Activated CD4-positive, alpha-beta memory T cell treated with anti-CD3 and anti-CD28 coated beads, Interleukin-2, amount 10 ng/mL, durations not matched to agents 7 days and 5 days (primary cell): Measurements from ENCODE around the gene SLC5A2. TPM values are rescaled to one million over a fixed set of nuclear protein-coding genes. Genes with fewer than 3 reads are reported as not detected.
A peak's percentile ranks its signal among the peaks of the same experiment; 100 is the strongest.
"Not testable (repeated sequence)": the region's sequence is repeated elsewhere in the genome, so short reads cannot be mapped to it uniquely, and the experiment has no call there.

Experiments
- CTCF ChIA-PET: fragments of 350-600 bp; sonication (Branson Sonifier 250); formaldehyde crosslinking; loops from one replicate; lab custom pipeline; 2021; ENCODE audit warnings: antibody characterized with exemption, inconsistent platforms; lab: Charles Lee
- POLR2A ChIA-PET: fragments of 350-600 bp; sonication (Branson Sonifier 250); formaldehyde crosslinking; loops from one replicate; lab custom pipeline; 2021; ENCODE audit warnings: antibody characterized with exemption; lab: Charles Lee
- DNase-seq: peaks from one replicate; pipeline ENCODE4 v3.0.0-alpha.2; 2020
- H3K27ac Mint-ChIP-seq: one replicate; pipeline ENCODE4 v1.8.0; 2021; ENCODE audit warnings: mild to moderate bottlenecking, mixed read lengths
- H3K27me3 Mint-ChIP-seq: one replicate; pipeline ENCODE4 v1.8.0; 2021; ENCODE audit warnings: mixed read lengths
- H3K36me3 Mint-ChIP-seq: one replicate; pipeline ENCODE4 v1.8.0; 2021; ENCODE audit warnings: low read depth, mixed read lengths
- H3K4me1 Mint-ChIP-seq: one replicate; pipeline ENCODE4 v1.8.0; 2021; ENCODE audit warnings: mixed read lengths
- H3K4me3 Mint-ChIP-seq: one replicate; pipeline ENCODE4 v1.8.0; 2021; ENCODE audit warnings: mild to moderate bottlenecking, mixed read lengths
- H3K9me3 Mint-ChIP-seq: one replicate; pipeline ENCODE4 v1.8.0; 2021; ENCODE audit warnings: mixed read lengths
- total RNA-seq, 2 experiments: library from RNA; stranded (reverse); gene quantifications; one replicate each; pipeline ENCODE4 v1.2.3, GENCODE V29; 2021

SLC5A2 gene
- total RNA-seq, 2 experiments from 2014 or later, result 0.25 to 0.30 TPM

DNA sequence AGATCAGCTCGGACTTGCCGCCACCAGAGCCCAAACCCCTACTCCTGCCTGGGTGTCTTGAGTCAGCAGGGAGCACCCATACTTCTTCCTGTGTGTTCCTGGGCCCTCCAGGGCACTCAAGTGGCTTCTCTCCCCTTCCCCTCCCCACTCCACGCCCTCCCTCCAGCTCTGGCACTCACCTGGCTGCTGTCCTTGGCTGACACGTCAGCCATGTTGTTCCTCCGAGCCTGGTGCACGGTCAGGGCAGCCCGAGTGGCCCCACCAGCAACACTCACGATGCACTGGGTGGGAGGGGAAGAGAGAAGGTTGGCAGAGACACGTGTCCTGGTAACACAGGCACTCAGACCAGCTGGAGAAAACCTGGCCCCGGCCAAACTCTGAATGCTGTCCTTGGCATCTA lies 13.7 kb downstream of the SLC5A2 start:
- H3K36me3 Mint-ChIP-seq, result peaks cover 17% of the 10 kb centered on the region
- H3K27me3 Mint-ChIP-seq, result no peaks in the 10 kb centered on the region
- no peaks in the 10 kb centered on the region for H3K4me1 Mint-ChIP-seq
- no peak overlapping the region for H3K4me3 Mint-ChIP-seq
- DNase-seq, result no peak
- no peaks in the 10 kb centered on the region for H3K9me3 Mint-ChIP-seq
- CTCF ChIA-PET, result no interaction called here
- no peak overlapping the region for H3K27ac Mint-ChIP-seq
- POLR2A ChIA-PET, result interaction anchor here (0.9 to 1.4 kb wide), 2 partner anchors 10 to 12 kb away, joined by 3 read pairs; partner anchors contain the start of gene RUSF1

DNA sequence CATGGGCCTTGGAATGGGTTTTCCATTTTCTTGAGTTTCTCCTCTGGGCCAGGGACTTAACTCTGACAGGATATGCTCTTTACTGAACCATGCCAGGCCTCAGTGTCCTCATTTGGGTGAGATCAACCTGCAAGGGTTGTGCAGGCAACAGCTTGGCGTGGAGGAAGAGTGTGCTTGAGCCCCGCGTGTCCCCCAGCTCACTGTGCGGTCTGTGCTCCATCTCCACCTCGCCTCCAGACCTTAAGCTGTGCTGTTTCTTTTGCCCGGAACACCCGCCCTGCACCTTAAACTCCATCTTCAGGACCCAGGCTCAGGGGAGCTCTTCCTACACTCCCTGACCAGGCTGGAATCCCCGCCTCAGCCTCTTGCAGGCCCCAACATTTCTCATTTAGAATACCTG lies 15.6 kb downstream of the SLC5A2 start:
- Mint-ChIP-seq H3K4me3 (no peak overlapping the region), H3K36me3 (peaks cover 18% of the 10 kb centered on the region), H3K4me1 (no peaks in the 10 kb centered on the region), H3K27ac (no peak overlapping the region), H3K9me3 (no peaks in the 10 kb centered on the region), H3K27me3 (no peaks in the 10 kb centered on the region)
- no peak for DNase-seq
- CTCF ChIA-PET, result no interaction called here
- POLR2A ChIA-PET, result no interaction called here

DNA sequence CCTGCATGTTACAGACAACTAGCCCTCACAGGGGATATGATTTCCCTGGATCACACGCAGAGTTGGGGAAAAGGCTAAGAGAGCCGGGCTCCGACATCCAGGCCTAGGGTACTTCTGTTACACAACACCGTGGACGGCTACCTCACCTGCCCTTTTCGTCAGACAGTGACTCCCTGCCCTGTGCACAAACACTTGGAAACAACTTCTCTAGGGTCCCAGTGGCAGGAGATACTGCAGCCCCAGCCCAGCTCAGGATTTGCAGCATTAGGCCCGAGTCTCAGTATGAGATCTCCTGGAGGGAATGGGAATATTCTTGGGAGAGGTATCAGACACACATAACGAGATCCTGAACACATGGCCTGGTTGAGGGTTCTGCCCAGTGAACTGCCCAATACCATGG lies 17.0 kb downstream of the SLC5A2 start:
- H3K4me3 Mint-ChIP-seq, result no peak overlapping the region
- ChIA-PET CTCF (no interaction called here), POLR2A (interaction anchor here (1.7 kb wide), 1 partner anchor 13 kb away, joined by 5 read pairs; no protein-coding TSS in a partner anchor)
- H3K27ac Mint-ChIP-seq, result no peak overlapping the region
- peaks cover 8% of the 10 kb centered on the region for H3K4me1 Mint-ChIP-seq
- H3K27me3 Mint-ChIP-seq, result no peaks in the 10 kb centered on the region
- H3K36me3 Mint-ChIP-seq, result peaks cover 17% of the 10 kb centered on the region
- H3K9me3 Mint-ChIP-seq, result no peaks in the 10 kb centered on the region
- no peak for DNase-seq

DNA sequence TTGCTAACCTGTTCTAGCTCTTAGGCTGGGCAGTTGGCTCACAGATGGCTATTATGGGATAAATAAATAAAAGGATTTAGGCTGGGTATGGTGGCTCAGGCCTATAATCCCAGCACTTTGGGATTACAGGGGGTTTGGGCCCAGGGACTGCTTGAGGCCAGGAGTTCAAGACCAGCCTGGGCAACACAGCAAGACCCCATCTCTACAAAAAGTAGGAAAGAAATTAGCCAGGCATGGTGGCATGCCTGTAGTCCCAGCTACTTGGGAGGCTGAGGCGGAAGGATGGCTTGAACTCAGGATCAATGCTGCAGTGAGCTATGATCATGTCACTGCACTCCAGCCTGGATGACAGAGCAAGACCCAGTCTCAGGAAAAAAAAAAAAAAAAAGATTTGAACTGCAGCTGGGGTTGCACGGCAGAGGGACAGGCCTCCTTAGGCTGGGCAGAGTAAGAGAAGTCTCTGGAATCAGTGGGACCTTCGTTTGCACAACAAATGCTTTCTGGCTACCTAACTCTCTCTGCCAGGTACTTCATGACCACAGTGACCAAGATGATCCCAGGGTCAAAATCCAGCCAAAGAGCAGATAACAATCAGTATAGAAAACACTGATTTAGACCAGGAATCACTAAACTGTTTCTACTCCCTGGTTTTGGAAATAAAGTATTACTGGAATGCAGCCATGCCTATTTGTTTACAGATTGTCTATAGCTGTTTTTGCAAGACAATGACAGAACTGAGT lies 18.5 kb downstream of the SLC5A2 start:
- peaks cover 22% of the 10 kb centered on the region for H3K4me1 Mint-ChIP-seq
- no peaks in the 10 kb centered on the region for H3K9me3 Mint-ChIP-seq
- ChIA-PET CTCF (interaction anchor here (2.2 kb wide), 1 partner anchor 42 kb away, joined by 13 read pairs; the partner anchor contains the start of gene ARMC5), POLR2A (interaction anchor here (1.5 to 1.7 kb wide), 2 partner anchors 11 to 14 kb away, joined by 3 to 5 read pairs; no protein-coding TSS in a partner anchor)
- DNase-seq, result no peak
- no peak overlapping the region for H3K27ac Mint-ChIP-seq
- no peak overlapping the region for H3K4me3 Mint-ChIP-seq
- H3K36me3 Mint-ChIP-seq, result peaks cover 28% of the 10 kb centered on the region
- no peaks in the 10 kb centered on the region for H3K27me3 Mint-ChIP-seq

DNA sequence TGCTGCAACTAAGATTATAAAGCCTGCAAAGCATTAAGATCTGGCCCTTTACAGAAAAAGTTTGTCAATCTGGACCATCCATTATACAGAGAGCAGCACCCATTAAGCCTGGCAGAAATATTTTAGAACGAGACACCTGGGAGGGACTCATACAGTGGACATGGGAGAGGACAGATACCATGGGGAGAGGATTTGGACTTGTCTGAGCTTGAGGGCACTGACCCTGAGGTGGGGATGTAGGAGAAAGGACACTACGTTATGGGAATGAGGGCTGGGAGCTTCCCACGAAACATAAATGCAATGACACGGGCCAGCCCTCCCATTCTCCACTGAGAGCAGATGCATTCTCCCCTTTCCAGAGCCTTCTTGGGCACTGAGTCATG lies 19.0 kb downstream of the SLC5A2 start:
- H3K27me3 Mint-ChIP-seq, result no peaks in the 10 kb centered on the region
- H3K9me3 Mint-ChIP-seq, result no peaks in the 10 kb centered on the region
- ChIA-PET POLR2A (interaction anchor here (1.5 kb wide), 1 partner anchor 11 kb away, joined by 3 read pairs; no protein-coding TSS in a partner anchor), CTCF (interaction anchor here (2.2 kb wide), 1 partner anchor 42 kb away, joined by 13 read pairs; the partner anchor contains the start of gene ARMC5)
- no peak for DNase-seq
- H3K36me3 Mint-ChIP-seq, result peaks cover 28% of the 10 kb centered on the region
- H3K4me1 Mint-ChIP-seq, result peaks cover 26% of the 10 kb centered on the region
- H3K4me3 Mint-ChIP-seq, result no peak overlapping the region
- no peak overlapping the region for H3K27ac Mint-ChIP-seq

DNA sequence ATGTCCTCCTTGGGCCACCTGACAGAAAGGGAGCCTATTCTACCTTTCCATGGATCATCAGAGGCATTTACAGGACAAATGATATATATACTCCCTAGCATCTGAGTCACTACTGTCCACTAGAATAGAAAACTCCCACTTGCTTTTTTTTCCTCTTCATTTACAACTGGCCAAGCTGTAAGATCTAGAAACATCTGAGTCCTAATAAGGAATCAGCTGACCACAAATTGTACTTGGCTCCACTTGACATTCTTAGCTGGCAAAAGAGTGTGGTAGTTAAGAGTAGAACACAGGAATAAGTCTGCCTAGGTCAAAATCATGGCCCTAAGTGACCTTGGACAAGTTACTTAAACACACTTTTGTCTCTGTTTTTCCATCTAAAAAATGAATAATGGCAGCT lies 20.1 kb downstream of the SLC5A2 start:
- Mint-ChIP-seq H3K27me3 (no peaks in the 10 kb centered on the region), H3K27ac (no peak overlapping the region), H3K36me3 (peaks cover 23% of the 10 kb centered on the region), H3K4me3 (no peak overlapping the region), H3K9me3 (no peaks in the 10 kb centered on the region), H3K4me1 (peaks cover 31% of the 10 kb centered on the region)
- no peak for DNase-seq
- CTCF ChIA-PET, result interaction anchor here (1.3 to 2.2 kb wide), 2 partner anchors 12 to 43 kb away, joined by 7 to 13 read pairs; partner anchors contain the start of gene ARMC5
- POLR2A ChIA-PET, result no interaction called here

DNA sequence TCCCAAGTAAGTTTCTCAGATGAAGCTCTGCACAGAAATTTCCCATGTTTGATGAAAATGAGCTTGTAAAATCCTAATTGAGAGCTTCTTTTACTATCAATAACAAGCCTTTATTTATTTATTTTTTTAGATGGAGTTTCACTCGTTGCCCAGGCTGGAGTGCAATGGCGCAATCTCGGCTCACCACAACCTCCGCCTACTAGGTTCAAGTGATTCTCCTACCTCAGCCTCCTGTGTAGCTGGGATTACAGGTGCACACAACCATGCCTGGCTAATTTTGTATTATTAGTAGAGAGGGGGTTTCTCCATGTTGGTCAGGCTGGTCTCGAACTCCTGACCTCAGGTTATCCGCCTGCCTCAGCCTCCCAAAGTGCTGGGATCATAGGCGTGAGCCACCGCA lies 20.6 kb downstream of the SLC5A2 start:
- H3K27me3 Mint-ChIP-seq, H3K4me3 Mint-ChIP-seq, H3K27ac Mint-ChIP-seq, POLR2A ChIA-PET, H3K9me3 Mint-ChIP-seq, DNase-seq: not testable (repeated sequence)
- peaks cover 34% of the 10 kb centered on the region for H3K4me1 Mint-ChIP-seq
- peaks cover 23% of the 10 kb centered on the region for H3K36me3 Mint-ChIP-seq
- CTCF ChIA-PET, result interaction anchor here (1.3 to 2.2 kb wide), 2 partner anchors 12 to 44 kb away, joined by 7 to 13 read pairs; partner anchors contain the start of gene ARMC5

DNA sequence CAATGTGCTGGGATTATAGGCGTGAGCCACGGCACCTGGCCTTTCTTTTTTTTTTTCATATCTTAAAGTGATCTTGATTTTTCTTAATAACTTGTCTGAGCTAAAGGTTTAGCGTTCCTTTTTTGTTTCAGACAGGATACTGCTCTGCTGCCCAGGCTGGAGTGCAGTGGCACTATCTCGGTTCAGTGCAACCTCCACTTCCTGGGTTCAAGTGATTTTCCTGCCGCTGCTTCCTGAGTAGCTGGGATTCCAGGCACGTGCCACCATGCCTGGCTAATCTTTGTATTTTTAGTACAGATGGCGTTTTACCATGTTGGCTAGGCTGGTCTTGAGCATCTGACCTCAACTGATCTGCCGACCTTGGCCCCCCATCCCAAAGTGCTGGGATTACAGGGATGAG lies 21.2 kb downstream of the SLC5A2 start:
- H3K4me3 Mint-ChIP-seq, result no peak overlapping the region

DNA sequence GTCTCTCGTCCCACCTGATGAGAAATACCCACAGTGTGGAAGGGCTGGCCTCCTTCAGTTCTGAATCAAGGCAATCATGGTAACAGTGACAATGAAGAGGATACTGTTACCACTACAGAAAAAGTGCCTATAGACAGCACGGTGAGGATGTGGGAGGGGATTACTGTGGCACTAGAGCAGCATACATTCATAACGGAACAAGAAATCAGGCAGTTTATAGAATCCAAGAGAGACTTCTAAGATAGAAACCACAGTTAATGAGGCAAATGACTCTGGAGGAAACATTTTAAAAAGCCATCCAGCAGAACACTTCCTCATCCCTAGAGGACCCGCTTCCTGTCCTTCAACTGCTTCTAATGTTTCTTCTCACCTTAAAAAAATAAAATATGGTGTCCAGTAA lies 22.6 kb downstream of the SLC5A2 start:
- ChIA-PET CTCF (no interaction called here), POLR2A (interaction anchor here (1.2 kb wide), 1 partner anchor 207 kb away, joined by 3 read pairs; a partner anchor contains a TSS)
- Mint-ChIP-seq H3K9me3 (no peaks in the 10 kb centered on the region), H3K4me3 (no peak overlapping the region), H3K27ac (peak overlapping the region; percentile 64), H3K36me3 (peaks cover 24% of the 10 kb centered on the region), H3K27me3 (no peaks in the 10 kb centered on the region), H3K4me1 (peaks cover 45% of the 10 kb centered on the region)
- peak; percentile 23 for DNase-seq

More for the DNA sequence above, 21.2 kb downstream of the SLC5A2 start:
- no peak overlapping the region for H3K27ac Mint-ChIP-seq
- no peaks in the 10 kb centered on the region for H3K27me3 Mint-ChIP-seq
- POLR2A ChIA-PET, result no interaction called here
- peaks cover 23% of the 10 kb centered on the region for H3K36me3 Mint-ChIP-seq
- H3K9me3 Mint-ChIP-seq, result no peaks in the 10 kb centered on the region
- DNase-seq, result no peak
- peaks cover 40% of the 10 kb centered on the region for H3K4me1 Mint-ChIP-seq
- CTCF ChIA-PET, result no interaction called here

DNA sequence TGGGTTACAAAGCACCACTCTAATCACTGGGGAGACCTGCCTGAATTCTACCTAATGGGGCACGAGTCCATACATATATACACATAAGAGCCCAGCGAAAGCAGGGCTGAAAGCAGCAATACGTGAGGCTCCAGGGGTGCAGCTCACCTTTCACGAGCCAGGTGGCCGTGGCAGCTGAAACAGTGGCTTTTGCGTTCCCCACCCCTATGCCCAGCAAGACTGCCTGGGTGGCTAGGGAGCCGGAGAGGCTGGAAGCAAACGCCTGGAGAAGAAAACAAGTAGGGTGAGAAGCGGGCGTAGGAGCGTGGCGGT lies 24.6 kb downstream of the SLC5A2 start:
- H3K9me3 Mint-ChIP-seq, result peaks cover under 1% of the 10 kb centered on the region
- no peaks in the 10 kb centered on the region for H3K27me3 Mint-ChIP-seq
- peaks cover 45% of the 10 kb centered on the region for H3K4me1 Mint-ChIP-seq
- CTCF ChIA-PET, result interaction anchor here (1.3 to 2.6 kb wide), 4 partner anchors 47 to 365 kb away, joined by 4 to 12 read pairs (median 6); no protein-coding TSS in a partner anchor
- POLR2A ChIA-PET, result interaction anchor here (1.0 to 4.0 kb wide), 14 partner anchors 10 to 370 kb away, joined by 3 to 31 read pairs (median 6); partner anchors contain the start of genes ARMC5 and ZNF267
- peak overlapping the region; percentile 91 for H3K27ac Mint-ChIP-seq
- no peak for DNase-seq
- H3K4me3 Mint-ChIP-seq, result peak overlapping the region; percentile 91
- H3K36me3 Mint-ChIP-seq, result peaks cover 24% of the 10 kb centered on the region

DNA sequence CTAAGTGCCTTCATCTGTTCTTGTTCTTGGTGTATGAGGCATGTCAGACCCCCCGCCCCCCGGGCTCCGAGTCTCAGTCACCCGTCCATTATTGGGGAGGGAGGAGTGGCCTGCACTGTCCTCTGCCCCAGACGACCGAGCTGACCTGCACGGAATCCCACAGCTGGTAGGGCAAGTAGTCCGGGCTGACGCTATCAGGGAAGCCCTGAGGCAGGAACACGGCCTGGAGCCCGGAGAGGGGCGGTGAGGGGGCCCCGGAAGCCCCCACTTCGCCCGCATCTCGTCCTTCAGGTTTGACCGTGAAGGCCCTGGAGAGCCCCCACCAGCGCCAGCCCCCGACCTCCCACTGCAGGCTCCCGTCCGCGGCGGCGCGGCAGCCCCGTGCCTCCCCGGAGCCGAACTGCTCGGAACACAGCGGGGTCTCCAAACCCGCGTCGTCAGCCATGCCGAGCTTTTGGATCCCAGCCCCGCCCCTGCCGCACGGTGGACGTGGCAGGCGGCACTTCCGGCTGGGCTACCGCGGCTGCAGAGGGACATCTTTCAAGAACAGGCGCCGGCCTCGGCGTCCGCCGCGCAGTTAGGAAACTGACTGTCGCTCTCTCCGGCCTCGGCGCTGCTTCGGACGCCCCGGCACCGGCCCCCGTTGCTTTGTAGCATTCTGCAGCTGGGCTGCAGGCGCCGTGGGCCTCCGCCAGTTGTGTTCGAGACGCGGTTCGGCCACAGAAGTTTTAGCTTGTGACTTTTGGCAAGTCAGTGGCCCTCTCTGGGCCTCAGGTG lies 25.2 kb downstream of the SLC5A2 start, which contains the start of gene RUSF1:
TSS of gene RUSF1 (minus strand) at position 463 of the 777 bp plus-strand sequence. CDS start at position 445, 18 bp downstream.
- ChIA-PET CTCF (interaction anchor here (1.1 to 2.6 kb wide), 4 partner anchors 47 to 366 kb away, joined by 5 to 12 read pairs (median 6); a partner anchor contains a TSS), POLR2A (interaction anchor here (1.0 to 4.0 kb wide), 13 partner anchors 11 to 369 kb away, joined by 3 to 31 read pairs (median 6); partner anchors contain the start of genes ARMC5 and ZNF267)
- Mint-ChIP-seq H3K9me3 (peaks cover 4% of the 10 kb centered on the region), H3K36me3 (peaks cover 20% of the 10 kb centered on the region), H3K27me3 (no peaks in the 10 kb centered on the region), H3K27ac (peak within 1 kb of the TSS; percentile 91), H3K4me1 (peaks cover 45% of the 10 kb centered on the region), H3K4me3 (peak within 1 kb of the TSS; percentile 91)
- DNase-seq, result peak; percentile 89

DNA sequence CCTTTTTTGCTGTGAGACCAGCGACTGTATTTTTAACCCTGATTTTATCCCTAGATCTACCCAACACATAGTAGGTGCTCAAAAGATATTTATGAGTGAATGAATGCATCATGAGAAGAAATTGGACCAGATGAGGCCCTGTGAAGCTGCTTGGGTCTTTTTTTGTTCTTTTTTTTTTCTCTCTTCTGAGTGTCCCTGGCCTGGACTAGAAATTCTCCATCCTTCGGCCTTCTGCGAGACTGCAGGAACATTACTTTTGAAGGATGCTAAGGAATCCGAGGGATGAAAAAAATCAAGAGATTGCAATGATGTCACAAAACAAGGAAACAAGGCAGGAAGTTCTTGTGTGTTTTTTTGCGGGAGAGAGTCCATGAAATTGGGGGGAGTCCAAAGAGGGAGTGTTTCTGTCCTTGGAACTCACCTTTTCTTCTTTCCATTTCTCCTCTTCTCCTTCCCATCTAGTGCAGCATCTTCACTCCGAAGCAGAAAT lies 25.8 kb downstream of the SLC5A2 start:
- DNase-seq, result no peak
- peaks cover 18% of the 10 kb centered on the region for H3K36me3 Mint-ChIP-seq
- peak overlapping the region; percentile 91 for H3K27ac Mint-ChIP-seq
- peaks cover 45% of the 10 kb centered on the region for H3K4me1 Mint-ChIP-seq
- no peaks in the 10 kb centered on the region for H3K27me3 Mint-ChIP-seq
- CTCF ChIA-PET, result interaction anchor here (1.1 to 2.6 kb wide), 2 partner anchors 48 to 204 kb away, joined by 5 to 6 read pairs; a partner anchor contains a TSS
- peak overlapping the region; percentile 91 for H3K4me3 Mint-ChIP-seq
- peaks cover 4% of the 10 kb centered on the region for H3K9me3 Mint-ChIP-seq
- POLR2A ChIA-PET, result interaction anchor here (1.0 to 4.0 kb wide), 13 partner anchors 12 to 369 kb away, joined by 3 to 31 read pairs (median 6); partner anchors contain the start of genes ARMC5 and ZNF267
